Left ventricle myocardium superior (tissue), 1 donor: ENCODE results near the gene UTP11. TPM values are rescaled to one million over a fixed set of nuclear protein-coding genes. Genes with fewer than 3 reads are reported as not detected.
A peak's percentile ranks its signal among the peaks of the same experiment; 100 is the strongest.
"Not testable (repeated sequence)": the region's sequence is repeated elsewhere in the genome, so short reads cannot be mapped to it uniquely, and the experiment has no call there.

ENCODE experiments used
- ATAC-seq: fragments of 200-7000 bp; cut with Tn5 transposase; one replicate; pipeline ENCODE4 v1.9.1; 2020; ENCODE audit warnings: mild to moderate bottlenecking, moderate library complexity
- DNase-seq: peaks from one replicate; pipeline ENCODE4 v3.0.0-alpha.2; 2020
- intact Hi-C: fragments of 100-400 bp; cut with micrococcal nuclease; formaldehyde crosslinking; loops from one replicate; pipeline ENCODE4 v1.11.0; 2022
- total RNA-seq: library from RNA; stranded (reverse); fragmentation: NEBNext Ultra II Directional; extraction: Animal tissue kit (Norgen Biotek cat#: 25700); gene quantifications from one replicate; pipeline ENCODE4 v1.2.1, GENCODE V29; 2021
- donor health status: DM: no; HTN: yes; CAD: no; lungs with severe emphysema.

The UTP11 gene
- total RNA-seq, 1 donor from 2014 or later = 38.6 TPM

GRCh38 chr1:38025233-38025632, 12.7 kb downstream of the UTP11 start:
- ATAC-seq = no peak
- intact Hi-C loops = no loop called here
- DNase-seq = no peak

DNA sequence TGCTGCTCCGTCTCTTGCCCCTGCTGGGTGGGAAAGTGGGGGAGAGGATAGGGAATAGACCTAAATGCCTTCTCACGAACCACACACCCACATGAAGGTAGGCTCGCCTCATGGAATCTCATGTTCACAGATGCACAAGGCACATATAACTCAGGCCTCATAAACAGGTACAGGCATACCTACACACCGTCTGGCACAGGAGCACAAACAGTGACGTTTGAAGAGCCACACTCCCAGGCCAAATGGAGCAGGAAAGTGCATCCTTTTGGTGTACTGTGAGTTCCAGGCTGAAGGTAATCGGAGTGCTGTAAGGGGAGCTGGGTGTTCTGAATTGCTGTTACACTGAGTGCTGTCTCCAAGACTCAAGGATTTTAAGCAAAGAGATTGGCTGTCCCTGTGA, 13.1 kb downstream of the UTP11 start:
- ATAC-seq = no peak
- no peak for DNase-seq
- intact Hi-C loops = no loop called here

DNA sequence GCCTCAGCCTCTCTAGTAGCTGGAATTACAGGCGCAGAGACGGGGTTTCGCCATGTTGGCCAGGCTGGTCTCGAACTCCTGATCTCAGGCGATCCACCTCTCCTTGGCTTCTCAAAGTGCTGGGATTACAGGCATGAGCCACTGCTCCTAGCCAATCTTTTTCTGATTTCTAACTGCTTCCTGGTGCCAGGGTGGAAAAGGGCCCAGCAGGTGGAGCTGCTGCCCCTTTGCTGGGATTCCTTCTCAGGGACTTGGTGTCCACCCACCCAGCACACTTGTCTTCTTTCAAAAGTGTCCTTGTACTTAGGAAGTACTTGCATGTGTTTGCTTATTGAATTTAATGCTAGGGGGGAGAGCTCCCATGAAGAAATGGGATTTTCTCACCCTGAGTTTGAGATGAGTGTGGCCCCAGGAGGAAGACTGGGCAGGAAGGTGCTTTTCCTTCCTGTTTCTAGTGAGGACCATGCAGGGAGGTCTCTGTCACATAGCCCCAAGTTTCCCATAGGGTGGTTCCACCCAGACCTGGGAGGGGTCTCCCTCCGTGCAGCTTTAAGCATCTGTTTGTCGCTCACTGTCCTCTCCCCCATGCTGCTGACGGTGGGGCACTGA, 14.2 kb downstream of the UTP11 start:
- ATAC-seq (no peak), DNase-seq (peak; percentile 56)
- intact Hi-C loops = no loop called here

GRCh38 chr1:38027201-38028104, 14.9 kb downstream of the UTP11 start:
- intact Hi-C loops = no loop called here
- ATAC-seq (no peak), DNase-seq (no peak)

DNA sequence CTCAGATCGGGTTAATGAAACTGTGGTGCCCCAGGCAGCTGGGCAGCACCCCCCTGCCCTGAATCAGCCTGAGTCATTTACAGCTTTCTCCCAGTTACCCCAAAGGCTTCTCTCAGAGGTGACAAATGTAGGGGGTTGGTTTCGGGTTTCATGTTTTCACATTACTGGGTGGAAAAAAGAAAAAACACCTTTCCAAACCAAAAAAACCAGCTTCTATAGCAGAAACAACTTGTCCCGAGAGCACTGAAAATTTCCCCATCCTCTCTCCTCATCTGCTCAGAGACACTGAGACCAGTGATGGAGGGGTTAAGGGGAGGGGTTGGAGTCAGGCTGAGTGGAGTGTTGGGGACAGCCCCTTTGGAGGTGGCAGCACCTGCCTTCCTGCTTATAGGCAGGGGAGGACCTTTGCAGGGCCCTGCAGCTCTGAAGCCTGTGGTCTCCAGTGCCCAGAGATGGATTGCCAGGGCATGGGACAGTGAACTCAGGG, 15.6 kb downstream of the UTP11 start:
- ATAC-seq = no peak
- DNase-seq = no peak
- intact Hi-C loops = no loop called here

GRCh38 chr1:38028671-38029070, 16.1 kb downstream of the UTP11 start:
- no peak for ATAC-seq
- intact Hi-C loops = no loop called here

GRCh38 chr1:38029081-38029681, 16.6 kb downstream of the UTP11 start:
- DNase-seq = peak; percentile 59
- intact Hi-C loops = no loop called here
- peak; percentile 70 for ATAC-seq

More at GRCh38 chr1:38028671-38029070, 16.1 kb downstream of the UTP11 start:
- DNase-seq = no peak

DNA sequence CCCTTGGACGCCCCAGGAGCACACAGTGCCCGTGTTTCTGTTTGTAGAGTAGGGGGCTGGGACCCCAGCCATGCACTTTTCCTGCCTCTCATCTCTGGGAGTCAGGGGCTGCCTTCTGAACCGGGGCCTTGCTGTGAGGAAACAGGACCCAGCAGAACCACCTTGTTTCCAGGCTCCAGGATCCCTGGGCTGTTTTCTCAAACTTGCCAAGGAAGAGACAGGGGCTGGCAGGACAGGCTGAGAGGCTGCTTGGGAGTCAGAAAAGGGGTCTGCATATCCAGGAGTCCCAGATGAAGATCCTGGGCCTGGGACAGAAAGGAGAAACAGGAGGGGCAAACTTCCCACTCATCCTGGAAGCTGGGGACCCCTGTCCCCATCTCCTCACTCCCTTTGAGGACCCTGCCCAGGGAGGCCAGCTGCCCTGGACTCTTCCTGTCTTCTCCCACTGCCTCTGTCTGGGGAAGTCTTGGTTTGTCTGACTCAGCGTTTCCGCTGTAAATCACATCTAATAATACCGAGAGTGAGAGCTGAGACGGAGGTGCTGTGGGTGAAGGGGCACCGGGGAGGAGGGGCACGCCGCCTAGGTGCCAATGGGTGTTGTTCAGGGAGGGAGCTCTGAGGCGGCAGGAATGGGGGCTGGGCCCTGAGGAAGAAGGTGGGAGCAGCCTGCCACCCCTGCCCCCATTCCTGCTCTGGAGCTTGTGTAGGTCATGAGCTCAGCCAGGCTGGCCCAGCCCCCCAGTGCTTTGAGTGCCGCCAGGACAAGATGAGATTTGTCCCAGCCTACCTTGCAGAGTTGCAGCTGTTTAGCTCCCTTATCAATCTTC, 17.4 kb downstream of the UTP11 start:
- DNase-seq (peak; percentile 58), ATAC-seq (peak; percentile 73)
- intact Hi-C loops = loop anchor here (10.0 kb wide), 1 partner anchor 805 kb away; no protein-coding TSS in a partner anchor

DNA sequence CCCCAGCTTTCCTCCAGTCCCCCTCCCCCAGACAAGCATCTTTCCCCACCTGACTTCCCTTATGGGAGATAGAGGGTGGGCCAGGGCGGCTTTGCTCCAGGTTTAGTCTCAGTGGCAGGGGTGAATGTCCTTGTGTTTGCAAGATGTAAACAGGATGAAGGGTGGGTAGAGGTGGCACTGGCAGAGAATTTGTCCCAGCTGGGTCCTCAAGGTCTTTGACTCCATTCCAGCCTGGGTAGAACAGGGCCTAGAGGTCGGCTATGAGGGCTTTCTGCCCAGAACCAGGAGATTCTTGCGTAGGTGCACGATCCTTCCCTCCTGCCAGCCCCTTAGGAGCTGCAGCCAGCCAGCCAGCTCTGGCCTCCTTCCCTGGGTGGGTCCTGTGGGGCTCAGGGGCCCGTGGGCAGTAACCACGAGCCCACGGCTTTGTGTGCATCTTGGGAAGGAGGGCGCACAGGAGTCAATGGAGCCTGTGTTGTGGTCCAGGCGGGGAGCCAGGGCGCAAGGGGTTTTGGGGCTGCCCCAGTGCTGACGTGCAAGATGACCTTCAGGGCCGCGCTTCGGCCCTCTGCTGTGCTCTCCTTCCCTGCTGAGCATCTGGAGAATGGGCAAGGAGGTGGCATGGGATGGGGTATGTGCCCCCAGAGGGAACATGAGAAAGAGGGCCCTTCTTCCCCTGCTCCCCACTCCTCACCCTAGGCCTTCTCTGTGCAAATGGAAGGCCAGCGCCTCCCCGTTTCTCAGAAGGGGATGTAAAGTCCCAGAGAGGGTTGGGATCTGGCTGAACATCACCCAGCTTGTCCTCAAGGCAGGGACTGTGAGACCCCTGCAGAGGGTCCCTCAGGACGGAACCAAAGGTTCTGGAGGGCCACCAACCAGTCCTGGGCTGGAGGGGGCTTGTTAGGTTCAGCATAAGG, 18.3 kb downstream of the UTP11 start:
- DNase-seq (no peak), ATAC-seq (peak; percentile 22)
- intact Hi-C loops = loop anchor here (10.0 kb wide), 1 partner anchor 804 kb away; no protein-coding TSS in a partner anchor

GRCh38 chr1:38031513-38031866, 19.0 kb downstream of the UTP11 start:
- DNase-seq (no peak), ATAC-seq (no peak)

GRCh38 chr1:38032992-38033391, 20.5 kb downstream of the UTP11 start:
- intact Hi-C loops = loop anchor here (10.0 kb wide), 1 partner anchor 802 kb away; no protein-coding TSS in a partner anchor

More at GRCh38 chr1:38031513-38031866, 19.0 kb downstream of the UTP11 start:
- intact Hi-C loops = loop anchor here (10.0 kb wide), 1 partner anchor 803 kb away; no protein-coding TSS in a partner anchor

GRCh38 chr1:38034871-38035270, 22.3 kb downstream of the UTP11 start:
- intact Hi-C loops = loop anchor here (10.0 kb wide), 1 partner anchor 800 kb away; no protein-coding TSS in a partner anchor
- no peak for ATAC-seq
- no peak for DNase-seq

More at GRCh38 chr1:38032992-38033391, 20.5 kb downstream of the UTP11 start:
- not testable (repeated sequence) for ATAC-seq, DNase-seq

DNA sequence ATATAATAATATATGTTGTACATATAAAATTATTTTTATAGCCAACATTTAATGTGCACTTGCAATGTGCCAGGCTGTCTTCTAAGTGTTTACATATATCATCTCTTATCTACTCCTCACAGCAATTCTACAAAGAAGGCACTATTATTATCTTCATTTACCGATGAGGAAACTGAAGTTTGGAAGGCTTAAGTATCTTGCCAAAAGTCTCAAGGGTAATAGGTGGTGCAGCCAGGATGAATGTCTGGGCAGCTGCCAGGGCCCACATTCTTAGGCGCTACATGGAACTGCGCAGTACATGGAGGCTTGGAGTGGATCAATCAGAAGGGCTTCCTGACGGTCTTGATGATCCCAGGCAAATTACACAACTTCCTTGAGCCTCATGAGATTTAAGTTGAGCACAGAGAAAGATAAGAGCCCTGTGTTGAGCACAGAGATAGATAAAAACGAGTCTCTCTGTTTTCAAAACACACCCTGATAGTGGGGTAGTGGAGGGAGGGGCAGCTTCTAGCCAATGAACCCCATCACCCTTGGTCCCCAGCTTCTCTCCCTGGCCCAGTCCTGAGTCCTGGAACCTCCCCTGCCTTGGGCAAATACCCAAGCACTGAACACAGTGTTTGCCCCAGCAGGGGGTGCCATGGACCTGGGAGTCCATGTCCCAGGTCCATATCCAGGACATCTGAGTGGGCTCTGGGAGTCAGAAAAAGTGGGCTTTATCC, 24.8 kb downstream of the UTP11 start:
- no peak for ATAC-seq
- intact Hi-C loops = loop anchor here (10.0 kb wide), 1 partner anchor 797 kb away; no protein-coding TSS in a partner anchor
- DNase-seq = no peak

DNA sequence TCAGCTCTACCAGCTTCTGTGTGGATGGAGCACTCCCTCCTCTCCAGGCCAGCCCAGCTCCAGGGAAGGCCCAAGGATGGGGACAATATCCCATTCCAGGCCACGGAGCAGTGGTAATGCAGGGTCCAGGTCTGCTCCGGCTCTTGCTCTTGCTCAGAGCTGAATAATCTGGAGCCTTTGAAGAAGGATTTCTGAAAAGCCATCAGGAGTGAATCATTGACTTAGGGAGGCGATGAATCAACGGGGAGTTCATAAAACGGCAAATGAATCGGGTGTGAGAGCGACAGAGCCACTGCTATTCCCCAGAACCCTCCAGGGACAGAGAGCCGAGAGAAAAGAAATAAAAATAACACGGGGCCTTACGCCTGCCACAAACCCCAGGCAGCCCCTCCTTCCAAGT, 26.3 kb downstream of the UTP11 start:
- intact Hi-C loops = loop anchor here (10.0 kb wide), 1 partner anchor 796 kb away; no protein-coding TSS in a partner anchor
- DNase-seq (no peak), ATAC-seq (no peak)

DNA sequence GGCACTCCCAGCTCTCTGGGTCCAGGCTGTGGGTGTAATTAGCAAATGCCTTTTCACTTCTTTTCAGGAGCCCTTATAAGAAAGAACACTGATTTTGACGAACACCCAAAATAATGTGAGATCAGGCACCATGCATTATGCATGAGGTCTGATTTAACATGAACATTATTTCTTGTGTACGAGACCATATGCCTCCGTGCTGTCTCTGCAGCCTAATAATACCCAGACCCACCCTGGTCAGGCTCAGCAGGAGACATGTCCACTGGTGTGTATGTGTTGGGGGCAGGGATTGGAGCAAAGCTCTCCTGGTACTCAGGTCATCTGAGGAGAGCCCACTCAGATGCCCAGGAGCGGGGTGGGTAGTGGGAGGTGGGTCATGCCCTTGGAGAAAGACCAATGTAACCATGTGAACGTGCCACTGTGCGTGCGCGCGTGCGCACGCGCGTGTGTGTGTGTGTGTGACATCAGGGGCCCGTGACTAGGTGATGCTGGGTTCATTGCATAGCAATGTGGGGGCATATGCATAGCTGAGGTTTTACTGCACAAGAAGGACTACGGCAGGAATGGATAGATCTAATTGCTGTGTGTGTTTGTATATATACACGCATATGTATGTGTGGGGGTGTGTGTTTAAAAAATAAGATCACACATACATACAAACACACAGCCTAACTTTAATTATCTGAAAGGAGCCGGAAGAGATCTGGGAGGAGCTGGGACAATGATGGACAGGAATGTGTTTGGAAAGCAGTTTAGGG, 27.0 kb downstream of the UTP11 start:
- no peak for ATAC-seq
- intact Hi-C loops = loop anchor here (10.0 kb wide), 1 partner anchor 795 kb away; no protein-coding TSS in a partner anchor
- DNase-seq = no peak
